ENCODE measurements around the gene CD63. TPM values are rescaled to one million over a fixed set of nuclear protein-coding genes. Genes with fewer than 3 reads are reported as not detected.

Gene CD63
- total RNA-seq, 4 donors from 2014 or later, result 144 to 349 (median 264) TPM

DNA sequence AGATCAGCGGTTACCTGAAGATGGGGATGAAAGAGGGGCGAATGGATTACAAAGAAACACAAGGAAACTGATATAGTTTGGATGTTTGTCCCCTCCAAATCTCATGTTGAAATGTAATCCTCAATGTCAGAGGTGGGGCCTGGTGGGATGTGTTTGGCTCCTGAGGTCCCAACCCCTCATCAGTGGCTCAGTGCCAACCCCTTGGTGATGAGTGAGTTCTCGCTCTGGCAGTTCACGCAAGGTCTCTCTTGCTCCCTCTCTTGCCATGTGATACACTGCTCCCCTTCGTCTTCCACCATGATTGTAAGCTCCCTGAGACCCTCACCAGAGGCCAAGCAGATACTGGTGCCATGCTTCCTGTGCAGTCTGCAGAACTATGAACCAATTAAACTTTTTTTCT, 49.1 kb downstream of the CD63 start:
- Histone ChIP-seq H3K36me3 (no peaks in the 10 kb centered on the region), H3K27me3 (peaks cover 0 to 12% (median 0%) of the 10 kb centered on the region in 4 donors), H3K27ac (no peak overlapping the region), H3K9me3 (no peaks in the 10 kb centered on the region), H3K4me1 (peaks cover 6 to 15% (median 10%) of the 10 kb centered on the region in 3 donors), H3K4me3 (no peak overlapping the region)
- intact Hi-C loops (cut with DNase I), result no loop called here
- no peak for DNase-seq
- 86 to 90% methylated on average over 5 of the region's 5 CpGs for WGBS, 2 donors
- TF ChIP-seq POLR2A (IDR thresholded peaks at IDR 0.05), result no peak
- TF ChIP-seq, protein P1, sequence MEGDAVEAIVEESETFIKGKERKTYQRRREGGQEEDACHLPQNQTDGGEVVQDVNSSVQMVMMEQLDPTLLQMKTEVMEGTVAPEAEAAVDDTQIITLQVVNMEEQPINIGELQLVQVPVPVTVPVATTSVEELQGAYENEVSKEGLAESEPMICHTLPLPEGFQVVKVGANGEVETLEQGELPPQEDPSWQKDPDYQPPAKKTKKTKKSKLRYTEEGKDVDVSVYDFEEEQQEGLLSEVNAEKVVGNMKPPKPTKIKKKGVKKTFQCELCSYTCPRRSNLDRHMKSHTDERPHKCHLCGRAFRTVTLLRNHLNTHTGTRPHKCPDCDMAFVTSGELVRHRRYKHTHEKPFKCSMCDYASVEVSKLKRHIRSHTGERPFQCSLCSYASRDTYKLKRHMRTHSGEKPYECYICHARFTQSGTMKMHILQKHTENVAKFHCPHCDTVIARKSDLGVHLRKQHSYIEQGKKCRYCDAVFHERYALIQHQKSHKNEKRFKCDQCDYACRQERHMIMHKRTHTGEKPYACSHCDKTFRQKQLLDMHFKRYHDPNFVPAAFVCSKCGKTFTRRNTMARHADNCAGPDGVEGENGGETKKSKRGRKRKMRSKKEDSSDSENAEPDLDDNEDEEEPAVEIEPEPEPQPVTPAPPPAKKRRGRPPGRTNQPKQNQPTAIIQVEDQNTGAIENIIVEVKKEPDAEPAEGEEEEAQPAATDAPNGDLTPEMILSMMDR (IDR thresholded peaks at IDR 0.05), result no peak

DNA sequence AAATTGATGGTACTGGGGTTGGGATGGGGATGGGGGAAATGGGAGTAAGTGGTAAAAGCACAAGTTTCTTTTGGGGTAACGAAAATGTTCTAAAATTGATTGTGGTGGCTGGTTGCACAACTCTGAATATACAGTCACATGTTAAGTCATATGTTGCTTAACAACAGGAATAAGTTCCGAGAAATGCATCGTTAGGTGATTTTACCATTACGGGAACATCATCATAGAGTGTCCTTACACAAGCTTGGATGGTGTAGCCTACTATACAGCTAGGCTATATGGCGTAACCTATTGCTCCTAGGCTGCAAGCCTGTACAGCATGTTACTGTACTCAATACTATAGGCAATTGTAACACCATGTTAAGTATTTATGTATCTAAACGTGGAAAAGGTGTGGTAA, 52.1 kb downstream of the CD63 start:
- 45 to 78% methylated on average over 6 of the region's 6 CpGs for WGBS, 2 donors
- DNase-seq, result no peak
- Histone ChIP-seq H3K4me1 (peaks cover 6 to 8% (median 7%) of the 10 kb centered on the region in 3 donors), H3K27me3 (peaks cover 0 to 6% (median 0%) of the 10 kb centered on the region in 4 donors), H3K9me3 (no peaks in the 10 kb centered on the region), H3K36me3 (no peaks in the 10 kb centered on the region), H3K4me3 (no peak overlapping the region), H3K27ac (no peak overlapping the region)
- intact Hi-C loops (cut with DNase I), result no loop called here
- TF ChIP-seq, protein P1 (IDR thresholded peaks at IDR 0.05), result no peak
- no peak for TF ChIP-seq POLR2A (IDR thresholded peaks at IDR 0.05)

DNA sequence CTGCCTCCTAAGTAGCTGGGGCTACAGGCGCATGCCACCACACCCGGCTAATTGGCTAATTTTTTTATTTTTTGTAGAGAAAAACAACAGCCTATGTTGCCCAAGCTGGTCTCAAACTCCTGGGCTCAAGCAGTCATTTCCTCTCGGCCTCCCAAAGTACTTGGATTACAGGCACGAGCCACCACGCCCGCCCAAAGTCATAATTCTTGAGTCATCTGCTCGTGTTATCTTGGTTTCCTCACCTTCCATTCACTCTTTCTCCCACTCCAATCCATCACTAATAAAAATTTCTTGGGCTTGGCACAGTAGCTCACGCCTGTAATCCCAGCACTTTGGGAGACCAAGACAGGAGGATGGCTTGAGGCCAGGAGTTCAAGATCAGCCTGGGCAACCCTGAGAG, 53.1 kb downstream of the CD63 start:
- DNase-seq, result no peak

More for the DNA sequence above, 53.1 kb downstream of the CD63 start:
- no peaks in the 10 kb centered on the region for H3K27me3 ChIP-seq
- no peaks in the 10 kb centered on the region for H3K9me3 ChIP-seq
- 55 to 56% methylated on average over 7 to 8 of the region's 8 CpGs for WGBS, 2 donors
- H3K4me1 ChIP-seq, result no peaks in the 10 kb centered on the region
- no peaks in the 10 kb centered on the region for H3K36me3 ChIP-seq
- no peak overlapping the region for H3K4me3 ChIP-seq
- no peak for TF ChIP-seq POLR2A (IDR thresholded peaks at IDR 0.05)
- TF ChIP-seq, protein P1 (IDR thresholded peaks at IDR 0.05), result no peak
- no peak overlapping the region for H3K27ac ChIP-seq
- intact Hi-C loops (cut with DNase I), result no loop called here

Small RNA genes lying within 50 kb of the gene (small RNA-seq; reads per million reads assigned to genes)
- gene AC009779.1 (0 reads per million in 4 donors), gene RF00017 (0 reads per million in 4 donors)

Other genes with a start within 250 kb of the CD63 start
- not detected for gene OR6C68, start 236.6 kb downstream of the CD63 start, total RNA-seq
- not detected for gene OR6C4, start 179.4 kb downstream of the CD63 start, total RNA-seq
- gene OR2AP1, start 156.5 kb downstream of the CD63 start, total RNA-seq, result not detected
- not detected for gene OR10P1, start 92.1 kb downstream of the CD63 start, total RNA-seq
- gene ITGA7, start 21.1 kb downstream of the CD63 start, total RNA-seq, result 10 to 100 TPM in 2 of 4 donors, 1 to 10 TPM in 2; 1.1 to 26.3 (median 10.5) TPM
- gene BLOC1S1, start 13.0 kb downstream of the CD63 start, total RNA-seq, result 100 to 1,000 TPM; 117 to 211 (median 178) TPM
- gene RDH5, start 8.6 kb downstream of the CD63 start, total RNA-seq, result 10 to 100 TPM in 1 of 4 donors, 1 to 10 TPM in 3; 1.3 to 13.5 (median 4.1) TPM
- gene GDF11, start 14.1 kb upstream of the CD63 start, total RNA-seq, result 1 to 10 TPM in 3 of 4 donors, under 1 TPM in 1; 0.19 to 1.9 (median 1.5) TPM
- 10 to 100 TPM; 22.6 to 60.1 (median 53.7) TPM for gene SARNP, start 88.7 kb upstream of the CD63 start, total RNA-seq
- gene ORMDL2, start 89.0 kb upstream of the CD63 start, total RNA-seq, result 10 to 100 TPM; 29.9 to 31.9 (median 31.1) TPM
- gene DNAJC14, start 100.6 kb upstream of the CD63 start, total RNA-seq, result 10 to 100 TPM; 15.3 to 30.2 (median 19.9) TPM
- 1 to 10 TPM; 1.5 to 3.1 (median 1.8) TPM for gene MMP19, start 113.9 kb upstream of the CD63 start, total RNA-seq
- 100 to 1,000 TPM in 1 of 4 donors, 10 to 100 TPM in 3; 60.7 to 107 (median 85.0) TPM for gene PYM1, start 198.9 kb upstream of the CD63 start, total RNA-seq
- gene DGKA, start 202.2 kb upstream of the CD63 start, total RNA-seq, result 100 to 1,000 TPM in 3 of 4 donors, 10 to 100 TPM in 1; 95.7 to 209 (median 159) TPM
- 1 to 10 TPM in 1 of 4 donors, under 1 TPM in 3; 0.48 to 3.4 (median 0.67) TPM for gene PMEL, start 237.0 kb upstream of the CD63 start, total RNA-seq
- gene CDK2, start 237.8 kb upstream of the CD63 start, total RNA-seq, result 10 to 100 TPM; 11.1 to 22.6 (median 17.0) TPM
- gene RAB5B, start 245.1 kb upstream of the CD63 start, total RNA-seq, result 10 to 100 TPM; 78.2 to 94.2 (median 86.4) TPM